Spleen (tissue), 11 donors: Measurements from ENCODE around the gene WDR33. TPM values are rescaled to one million over a fixed set of nuclear protein-coding genes. Genes with fewer than 3 reads are reported as not detected.

Experiments used
- DNase-seq: peaks from one replicate; pipeline ENCODE4 v3.0.0-alpha.2; 2020
- H3K27ac ChIP-seq, 8 donors: fragments of 200-600 bp; sonication (generic) in 7 of 8; 1 replicate in 4 of 8; 2 replicates in 4 of 8; pipeline versions ENCODE4 v1.5.0 to v1.8.0; 2016 to 2021; ENCODE audit warnings: inconsistent platforms in 4 of 8, mild to moderate bottlenecking in 4 of 8, moderate library complexity in 1 of 8
- H3K27me3 ChIP-seq, 7 donors: fragments of 200-600 bp; sonication (generic) in 6 of 7; replicated peaks in 1 of 7; 1 replicate in 4 of 7; 2 replicates in 3 of 7; pipeline versions ENCODE4 v1.5.0 to v1.8.0; 2016 to 2021; ENCODE audit warnings: inconsistent platforms in 3 of 7, mild to moderate bottlenecking in 1 of 7
- H3K36me3 ChIP-seq, 6 donors: fragments of 200-600 bp; sonication (generic) in 5 of 6; 1 replicate in 4 of 6; 2 replicates in 2 of 6; pipeline versions ENCODE4 v1.5.0 to v1.8.0; 2016 to 2021; ENCODE audit warnings: inconsistent platforms in 2 of 6
- H3K4me1 ChIP-seq, 6 donors: fragments of 200-600 bp; sonication (generic) in 5 of 6; 1 replicate in 3 of 6; 2 replicates in 3 of 6; pipeline versions ENCODE4 v1.5.0 to v1.8.0; 2016 to 2021; ENCODE audit warnings: inconsistent platforms in 3 of 6
- H3K4me3 ChIP-seq, 8 donors: fragments of 200-600 bp; sonication (generic) in 7 of 8; 1 replicate in 4 of 8; 2 replicates in 4 of 8; pipeline versions ENCODE4 v1.5.0 to v1.8.0; 2016 to 2021; ENCODE audit warnings: inconsistent platforms in 4 of 8, mild to moderate bottlenecking in 4 of 8, moderate library complexity in 2 of 8
- H3K9me3 ChIP-seq, 8 donors: fragments of 200-600 bp; sonication (generic) in 7 of 8; 1 replicate in 4 of 8; 2 replicates in 4 of 8; pipeline versions ENCODE4 v1.5.0 to v1.8.0; 2016 to 2021; ENCODE audit warnings: inconsistent platforms in 4 of 8
- POLR2A ChIP-seq, 3 donors: fragments of 450-650 bp; IDR thresholded peaks; one replicate each; pipeline ENCODE4 v1.5.1; 2017; ENCODE audit warnings: antibody characterized with exemption in 3 of 3, mild to moderate bottlenecking in 1 of 3
- POLR2AphosphoS5 ChIP-seq, 3 donors: sonication (generic); formaldehyde crosslinking; IDR thresholded peaks; one replicate each; pipeline ENCODE4 v1.5.1; 2017; ENCODE audit warnings: antibody characterized with exemption in 3 of 3
- WGBS, 5 donors: extraction: QIAGEN DNeasy Blood & Tissue Kit in 3 of 5; methylation state at CpG; one replicate each; pipeline versions ENCODE4 v1.1.5 to v1.1.7; 2013 to 2018; 5-methylcytosine and 5-hydroxymethylcytosine counted together
- intact Hi-C: fragments of 100-400 bp; cut with DNase I; formaldehyde crosslinking; loops from one replicate; pipeline ENCODE4 v1.15.0; 2023; ENCODE audit warnings: low total_unique reads
- polyA plus RNA-seq, 3 donors: library from polyadenylated mRNA; stranded (reverse); fragments of 200-250 nt; gene quantifications; one replicate each; pipeline ENCODE4 v1.2.1, GENCODE V29; 2013
- total RNA-seq, 7 donors: library from RNA; depleted of rRNA in 3 of 7; stranded (reverse); fragments of >200 nt in 3 of 7; fragmentation: NEBNext Ultra II Directional in 4 of 7; extraction: Animal tissue kit (Norgen Biotek cat#: 25700) in 4 of 7; gene quantifications; one replicate each; pipeline versions ENCODE4 v1.1.0 to v1.2.1, GENCODE V29; 2016 to 2021
- TF ChIP-seq, protein P1 (sequence below), 11 experiments: fragments of 200-600 bp in 7 of 11; fragments of 450-650 bp in 4 of 11; sonication (generic) in 4 of 11; IDR thresholded peaks in 8 of 11; conservative IDR thresholded peaks in 3 of 11; 1 replicate in 7 of 11; 2 replicates in 4 of 11; pipeline versions ENCODE4 v1.4.0 to v1.8.0; 2016 to 2021; ENCODE audit warnings: antibody characterized with exemption in 11 of 11, inconsistent platforms in 4 of 11, mild to moderate bottlenecking in 1 of 11
- donor health status: healthy with polysubstance abuse.
- donor health status: DM: no; HTN: no; CAD: no; lungs with moderate emphysema.
- donor health status: DM: no; HTN: no; CAD: no.
- donor health status: Bipolar disorder and iron deficiency.
- donor health status: healthy.
- donor health status: DM: no; HTN: no; CAD: no.
- donor health status: DM: yes; HTN: yes; CAD: no.

The WDR33 gene
- total and polyA plus RNA-seq, 10 donors: 15.4 to 85.3 (median 63.1) TPM

DNA sequence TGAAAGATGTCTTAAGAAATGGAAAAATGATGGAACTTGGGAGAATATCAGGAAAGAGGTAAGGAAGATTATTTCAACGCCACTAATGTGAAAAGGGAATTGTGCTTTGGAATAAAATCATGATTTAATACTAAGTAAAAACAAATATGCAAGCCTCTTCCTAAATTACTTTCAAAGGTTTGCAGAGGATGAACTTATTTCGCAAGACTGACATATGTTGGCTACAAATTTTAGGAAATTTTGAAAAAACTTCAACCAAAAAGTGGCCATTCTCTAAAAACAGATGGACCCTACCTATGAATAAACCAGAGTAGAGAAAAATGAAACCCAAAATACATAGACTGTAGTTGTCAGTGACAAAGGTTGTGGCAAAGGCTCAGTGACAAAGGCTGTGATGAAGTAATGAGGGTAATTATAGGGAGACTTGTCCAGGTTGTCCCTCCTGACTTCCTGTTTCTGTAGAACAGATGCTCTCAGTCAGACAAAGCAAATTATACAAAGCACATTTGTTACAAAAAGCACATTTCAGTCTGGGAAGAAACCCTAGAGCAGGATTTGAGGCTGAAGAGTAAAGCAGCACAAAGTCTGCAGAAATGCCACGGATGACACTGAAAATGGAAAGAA is 70.2 kb downstream of the WDR33 start:
- H3K36me3 ChIP-seq: peaks cover 0 to 66% (median 13%) of the 10 kb centered on the region in 6 donors
- H3K27me3 ChIP-seq: no peaks in the 10 kb centered on the region
- H3K4me3 ChIP-seq: no peak overlapping the region
- H3K4me1 ChIP-seq: no peaks in the 10 kb centered on the region
- 94 to 97% (median 96%) methylated on average over 3 of the region's 3 CpGs for WGBS, 5 donors
- TF ChIP-seq POLR2A (IDR thresholded peaks at IDR 0.05) (no peak), POLR2AphosphoS5 (IDR thresholded peaks at IDR 0.05) (no peak)
- TF ChIP-seq, protein P1, sequence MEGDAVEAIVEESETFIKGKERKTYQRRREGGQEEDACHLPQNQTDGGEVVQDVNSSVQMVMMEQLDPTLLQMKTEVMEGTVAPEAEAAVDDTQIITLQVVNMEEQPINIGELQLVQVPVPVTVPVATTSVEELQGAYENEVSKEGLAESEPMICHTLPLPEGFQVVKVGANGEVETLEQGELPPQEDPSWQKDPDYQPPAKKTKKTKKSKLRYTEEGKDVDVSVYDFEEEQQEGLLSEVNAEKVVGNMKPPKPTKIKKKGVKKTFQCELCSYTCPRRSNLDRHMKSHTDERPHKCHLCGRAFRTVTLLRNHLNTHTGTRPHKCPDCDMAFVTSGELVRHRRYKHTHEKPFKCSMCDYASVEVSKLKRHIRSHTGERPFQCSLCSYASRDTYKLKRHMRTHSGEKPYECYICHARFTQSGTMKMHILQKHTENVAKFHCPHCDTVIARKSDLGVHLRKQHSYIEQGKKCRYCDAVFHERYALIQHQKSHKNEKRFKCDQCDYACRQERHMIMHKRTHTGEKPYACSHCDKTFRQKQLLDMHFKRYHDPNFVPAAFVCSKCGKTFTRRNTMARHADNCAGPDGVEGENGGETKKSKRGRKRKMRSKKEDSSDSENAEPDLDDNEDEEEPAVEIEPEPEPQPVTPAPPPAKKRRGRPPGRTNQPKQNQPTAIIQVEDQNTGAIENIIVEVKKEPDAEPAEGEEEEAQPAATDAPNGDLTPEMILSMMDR (IDR thresholded peaks at IDR 0.05 in 8 of 11, conservative IDR thresholded peaks at IDR 0.05 in 3 of 11): no peak
- no peak for DNase-seq
- no peak overlapping the region for H3K27ac ChIP-seq
- intact Hi-C loops: no loop called here
- H3K9me3 ChIP-seq: no peaks in the 10 kb centered on the region

DNA sequence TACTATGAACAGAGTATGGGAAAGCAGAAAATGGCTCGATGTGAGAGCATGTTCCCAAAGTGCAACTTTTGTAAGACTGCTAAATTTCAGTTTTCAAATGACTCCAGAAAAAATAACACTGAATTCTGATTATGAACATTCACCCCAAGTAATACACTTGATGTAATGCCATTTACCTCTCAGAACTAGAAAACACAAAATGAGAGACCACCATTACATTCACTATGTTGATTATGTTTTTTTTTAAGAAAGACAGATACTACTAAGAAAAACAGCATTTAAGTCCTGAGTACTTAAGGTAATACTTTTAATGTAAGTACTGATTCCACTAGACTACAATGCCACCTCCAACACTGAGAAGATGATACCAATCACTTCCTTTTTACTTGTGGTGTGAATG is 71.2 kb downstream of the WDR33 start:
- intact Hi-C loops: no loop called here
- TF ChIP-seq, protein P1 (IDR thresholded peaks at IDR 0.05 in 8 of 11, conservative IDR thresholded peaks at IDR 0.05 in 3 of 11): no peak
- TF ChIP-seq POLR2A (IDR thresholded peaks at IDR 0.05) (no peak), POLR2AphosphoS5 (IDR thresholded peaks at IDR 0.05) (no peak)
- Histone ChIP-seq H3K9me3 (no peaks in the 10 kb centered on the region), H3K4me1 (no peaks in the 10 kb centered on the region), H3K27ac (no peak overlapping the region), H3K27me3 (no peaks in the 10 kb centered on the region), H3K4me3 (no peak overlapping the region), H3K36me3 (peaks cover 0 to 59% (median 8%) of the 10 kb centered on the region in 6 donors)
- no peak for DNase-seq
- WGBS, 5 donors: 67 to 85% (median 82%) methylated on average over 1 of the region's 1 CpG

DNA sequence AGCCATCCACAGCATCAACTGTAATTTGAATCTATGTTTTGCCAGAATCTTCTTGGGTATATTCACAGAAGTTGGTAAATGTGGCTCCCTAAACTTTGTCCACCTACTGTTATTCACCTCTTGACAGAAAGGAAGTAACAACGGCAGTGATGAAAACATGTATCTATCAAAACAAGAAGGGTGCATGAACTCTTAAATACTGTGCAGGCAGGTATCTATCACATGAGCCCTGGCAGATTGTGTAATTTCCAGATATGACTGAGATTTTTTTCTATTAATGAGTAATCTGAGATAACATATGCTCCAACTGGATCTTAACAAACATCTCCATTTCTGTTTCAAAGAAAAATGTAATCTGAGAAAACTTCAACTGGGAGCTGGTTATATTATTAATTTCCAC is 73.1 kb downstream of the WDR33 start:
- Histone ChIP-seq H3K27me3 (no peaks in the 10 kb centered on the region), H3K36me3 (peaks cover 0 to 45% (median 0%) of the 10 kb centered on the region in 6 donors), H3K27ac (no peak overlapping the region), H3K9me3 (no peaks in the 10 kb centered on the region), H3K4me3 (no peak overlapping the region), H3K4me1 (peaks cover 0 to 4% (median 0%) of the 10 kb centered on the region in 6 donors)
- TF ChIP-seq, protein P1 (IDR thresholded peaks at IDR 0.05 in 8 of 11, conservative IDR thresholded peaks at IDR 0.05 in 3 of 11): no peak
- TF ChIP-seq POLR2AphosphoS5 (IDR thresholded peaks at IDR 0.05) (no peak), POLR2A (IDR thresholded peaks at IDR 0.05) (no peak)
- 52 to 64% (median 55%) methylated on average over 1 of the region's 1 CpG for WGBS, 5 donors
- DNase-seq: no peak
- intact Hi-C loops: no loop called here

DNA sequence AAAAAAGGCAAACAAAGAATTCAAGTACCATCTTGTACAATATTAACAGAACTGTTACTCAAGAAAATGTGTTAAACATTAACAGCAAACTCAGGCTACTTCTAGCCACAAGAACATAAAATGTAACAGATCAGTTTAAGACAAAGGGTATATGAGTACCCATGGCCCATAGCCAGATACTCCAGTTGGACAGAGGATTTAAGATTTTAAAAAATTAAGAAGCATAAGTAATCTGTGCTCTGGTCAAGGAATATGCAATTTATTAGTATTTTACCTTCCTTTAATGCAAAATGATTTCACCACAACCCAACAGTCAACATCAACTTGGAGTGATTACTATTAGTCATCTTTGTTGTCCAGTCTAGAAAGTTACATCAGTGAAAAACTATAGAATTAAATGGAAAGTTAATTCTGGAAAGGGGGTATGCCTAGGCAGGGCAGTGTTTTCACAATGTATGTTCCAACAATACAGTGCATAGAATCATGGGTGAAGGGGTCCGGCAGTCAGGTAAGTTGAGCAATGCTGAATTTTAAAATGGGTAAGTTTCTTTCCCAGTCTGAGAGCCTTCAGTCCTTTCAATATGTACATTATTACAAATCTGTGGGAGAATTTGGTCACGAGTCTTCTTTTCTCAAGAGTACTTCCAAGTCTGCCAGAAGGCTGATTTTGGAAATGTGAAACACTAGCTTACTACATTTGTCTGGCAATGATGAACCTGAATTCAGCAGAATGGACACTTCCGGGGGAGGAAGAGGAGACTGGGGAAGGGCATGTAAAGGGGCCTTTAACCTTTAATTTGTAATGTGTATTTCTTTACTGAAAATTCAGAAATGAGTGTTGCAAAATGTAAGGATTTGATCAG is 75.2 kb downstream of the WDR33 start:
- TF ChIP-seq POLR2AphosphoS5 (IDR thresholded peaks at IDR 0.05) (no peak), POLR2A (IDR thresholded peaks at IDR 0.05) (no peak)
- TF ChIP-seq, protein P1 (IDR thresholded peaks at IDR 0.05 in 8 of 11, conservative IDR thresholded peaks at IDR 0.05 in 3 of 11): no peak
- no peaks in the 10 kb centered on the region for H3K27me3 ChIP-seq
- H3K36me3 ChIP-seq: peaks cover 0 to 39% (median 0%) of the 10 kb centered on the region in 6 donors
- no peaks in the 10 kb centered on the region for H3K9me3 ChIP-seq
- H3K27ac ChIP-seq: no peak overlapping the region
- H3K4me1 ChIP-seq: peaks cover 0 to 4% (median 0%) of the 10 kb centered on the region in 6 donors
- intact Hi-C loops: no loop called here
- no peak for DNase-seq
- WGBS, 5 donors: 91 to 100% (median 94%) methylated on average over 3 of the region's 3 CpGs
- no peak overlapping the region for H3K4me3 ChIP-seq
